HUES6 (cell line): ENCODE results near the gene CBX2.

ENCODE experiments used
- H3K27ac ChIP-seq: 2 replicates; pipeline ENCODE4 v1.7.0; 2013; ENCODE audit warnings: low read depth, mild to moderate bottlenecking, low read length, inconsistent platforms
- H3K27me3 ChIP-seq: 2 replicates; pipeline ENCODE4 v1.6.1; 2013; ENCODE audit warnings: low read length; ENCODE audit not compliant: control insufficient read depth, insufficient read depth
- H3K36me3 ChIP-seq: 2 replicates; pipeline ENCODE4 v1.6.1; 2013; ENCODE audit warnings: low read length; ENCODE audit not compliant: control insufficient read depth, insufficient read depth
- H3K4me1 ChIP-seq: 2 replicates; pipeline ENCODE4 v1.6.1; 2013; ENCODE audit warnings: low read length; ENCODE audit not compliant: control insufficient read depth, insufficient read depth
- H3K4me3 ChIP-seq: 2 replicates; pipeline ENCODE4 v1.5.1; 2013; ENCODE audit warnings: low read depth, low read length
- H3K9ac ChIP-seq: one replicate; pipeline ENCODE4 v1.6.1; 2013; ENCODE audit warnings: mild to moderate bottlenecking, low read length
- H3K9me3 ChIP-seq: 2 replicates; pipeline ENCODE4 v1.6.1; 2013; ENCODE audit warnings: low read depth, low read length; ENCODE audit not compliant: control insufficient read depth, insufficient read depth

Gene CBX2

GRCh38 chr17:79775632-79776031 lies 2.3 kb upstream of the CBX2 start:
- peaks cover 13% of the 10 kb centered on the region for H3K27me3 ChIP-seq
- no peaks in the 10 kb centered on the region for H3K9me3 ChIP-seq
- peaks cover 31% of the 10 kb centered on the region for H3K4me1 ChIP-seq
- H3K9ac ChIP-seq: no peak overlapping the region
- peaks cover 11% of the 10 kb centered on the region for H3K36me3 ChIP-seq
- H3K4me3 ChIP-seq: no peak overlapping the region
- no peak overlapping the region for H3K27ac ChIP-seq

- Histone ChIP-seq H3K9ac (peak overlapping the region; percentile 73), H3K9me3 (no peaks in the 10 kb centered on the region), H3K36me3 (peaks cover 21% of the 10 kb centered on the region), H3K4me1 (peaks cover 31% of the 10 kb centered on the region), H3K27ac (0 out of 2 replicates have a peak overlapping the region, but pooled peaks have one; percentile 88), H3K4me3 (peak overlapping the region; percentile 66), H3K27me3 (peaks cover 13% of the 10 kb centered on the region)
Observed at GRCh38 chr17:79776376-79777119, 1.4 kb upstream of the CBX2 start.

- Histone ChIP-seq H3K36me3 (peaks cover 28% of the 10 kb centered on the region), H3K27me3 (peaks cover 13% of the 10 kb centered on the region), H3K4me1 (peaks cover 31% of the 10 kb centered on the region), H3K9me3 (no peaks in the 10 kb centered on the region), H3K4me3 (peak overlapping the region; percentile 66), H3K9ac (peak overlapping the region; percentile 73), H3K27ac (peak overlapping the region; percentile 88)
Observed at GRCh38 chr17:79777120-79777893, 641 bp upstream of the CBX2 start.

GRCh38 chr17:79778504-79779083 lies 646 bp downstream of the CBX2 start:
- Histone ChIP-seq H3K4me1 (peaks cover 31% of the 10 kb centered on the region), H3K36me3 (peaks cover 41% of the 10 kb centered on the region), H3K4me3 (peak overlapping the region; percentile 69), H3K27ac (0 out of 2 replicates have a peak overlapping the region, but pooled peaks have one; percentile 12), H3K27me3 (peaks cover 13% of the 10 kb centered on the region), H3K9ac (peak overlapping the region; percentile 51), H3K9me3 (no peaks in the 10 kb centered on the region)

GRCh38 chr17:79779084-79779529 lies 1.2 kb downstream of the CBX2 start:
- H3K9me3 ChIP-seq: no peaks in the 10 kb centered on the region
- peaks cover 46% of the 10 kb centered on the region for H3K36me3 ChIP-seq
- peak overlapping the region; percentile 51 for H3K9ac ChIP-seq
- peaks cover 10% of the 10 kb centered on the region for H3K27me3 ChIP-seq
- H3K4me3 ChIP-seq: peak overlapping the region; percentile 69
- H3K27ac ChIP-seq: no peak overlapping the region
- H3K4me1 ChIP-seq: peaks cover 31% of the 10 kb centered on the region

GRCh38 chr17:79779661-79780365 lies 1.9 kb downstream of the CBX2 start:
- no peak overlapping the region for H3K9ac ChIP-seq
- H3K9me3 ChIP-seq: no peaks in the 10 kb centered on the region
- no peak overlapping the region for H3K27ac ChIP-seq
- peaks cover 27% of the 10 kb centered on the region for H3K4me1 ChIP-seq
- peaks cover 53% of the 10 kb centered on the region for H3K36me3 ChIP-seq
- peak overlapping the region; percentile 69 for H3K4me3 ChIP-seq
- H3K27me3 ChIP-seq: peaks cover 6% of the 10 kb centered on the region

- no peak overlapping the region for H3K4me3 ChIP-seq
- H3K4me1 ChIP-seq: peaks cover 21% of the 10 kb centered on the region
- H3K36me3 ChIP-seq: peaks cover 65% of the 10 kb centered on the region
- H3K27me3 ChIP-seq: no peaks in the 10 kb centered on the region
- no peak overlapping the region for H3K9ac ChIP-seq
- no peak overlapping the region for H3K27ac ChIP-seq
- H3K9me3 ChIP-seq: no peaks in the 10 kb centered on the region
Observed at GRCh38 chr17:79781012-79781650, 3.2 kb downstream of the CBX2 start.

- Histone ChIP-seq H3K4me1 (peaks cover 21% of the 10 kb centered on the region), H3K4me3 (no peak overlapping the region), H3K9ac (no peak overlapping the region), H3K27me3 (peaks cover 4% of the 10 kb centered on the region), H3K27ac (no peak overlapping the region), H3K36me3 (peaks cover 65% of the 10 kb centered on the region), H3K9me3 (no peaks in the 10 kb centered on the region)
Observed at GRCh38 chr17:79781736-79782575, 4.0 kb downstream of the CBX2 start.

GRCh38 chr17:79783891-79784290 lies 5.9 kb downstream of the CBX2 start:
- Histone ChIP-seq H3K4me3 (no peak overlapping the region), H3K4me1 (peaks cover 26% of the 10 kb centered on the region), H3K27me3 (peaks cover 24% of the 10 kb centered on the region), H3K9me3 (no peaks in the 10 kb centered on the region), H3K36me3 (peaks cover 65% of the 10 kb centered on the region), H3K27ac (no peak overlapping the region), H3K9ac (no peak overlapping the region)
